ENCODE results near the gene AFF3. TPM values are rescaled to one million over a fixed set of nuclear protein-coding genes. Genes with fewer than 3 reads are reported as not detected.

AFF3 gene
- total RNA-seq, 4 donors from 2014 or later = 9.0 to 20.2 (median 14.5) TPM

DNA sequence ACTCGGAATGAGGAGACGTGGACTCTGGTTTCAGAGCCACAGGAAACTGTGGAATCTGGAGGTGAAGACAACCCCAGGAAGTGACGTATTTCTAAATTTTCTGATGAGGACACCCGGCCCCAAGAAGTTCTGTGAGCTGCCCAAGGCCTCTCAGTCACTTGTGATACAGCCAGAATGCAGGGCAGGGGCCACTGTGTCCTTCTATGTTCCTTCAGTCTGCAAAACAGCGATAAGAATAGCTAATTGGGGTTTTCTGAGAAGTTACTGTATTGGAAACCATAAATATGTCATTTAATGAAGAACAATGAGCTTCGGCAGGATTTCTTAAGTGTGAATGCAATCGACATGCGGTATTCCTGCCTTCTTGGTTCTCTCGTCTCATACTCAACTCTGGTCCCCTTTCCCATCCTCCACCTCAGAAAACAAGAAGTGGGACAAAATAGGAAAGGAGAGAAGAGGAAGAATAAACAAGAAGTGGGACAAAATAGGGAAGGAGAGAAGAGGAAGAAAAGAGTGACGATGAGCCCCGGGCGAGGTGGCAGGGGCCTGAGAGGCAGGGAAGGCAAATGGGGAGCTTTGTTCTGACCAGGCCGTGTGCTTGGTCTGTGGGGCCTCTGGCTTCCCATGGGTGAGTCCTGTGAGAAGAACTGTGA is 370.6 kb downstream of the AFF3 start:
- DNase-seq = no peak
- Histone ChIP-seq H3K4me3 (no peak overlapping the region), H3K9me3 (no peaks in the 10 kb centered on the region), H3K4me1 (peaks cover 0 to 8% (median 0%) of the 10 kb centered on the region in 4 donors), H3K27me3 (no peaks in the 10 kb centered on the region), H3K27ac (no peak overlapping the region), H3K36me3 (no peaks in the 10 kb centered on the region)
- in situ Hi-C loops (cut with MboI; ENCODE audit: low pct_ligation_motif_present in 1 of 4, low pct_unique_long_range_greater_than_20kb in 1 of 4, low sequenced_read_pairs in 3 of 4) = no loop called here
- intact Hi-C loops (cut with DNase I; ENCODE audit: low total_unique reads) = no loop called here
- TF ChIP-seq POLR2AphosphoS5 (IDR thresholded peaks at IDR 0.05) (no peak), EP300 (IDR thresholded peaks at IDR 0.05; ENCODE audit: low read depth) (no peak), POLR2A (IDR thresholded peaks at IDR 0.05) (no peak)
- 75 to 81% methylated on average over 9 to 13 of the region's 13 CpGs for WGBS, 2 donors (ENCODE audit: low coverage in 1 of 2)

DNA sequence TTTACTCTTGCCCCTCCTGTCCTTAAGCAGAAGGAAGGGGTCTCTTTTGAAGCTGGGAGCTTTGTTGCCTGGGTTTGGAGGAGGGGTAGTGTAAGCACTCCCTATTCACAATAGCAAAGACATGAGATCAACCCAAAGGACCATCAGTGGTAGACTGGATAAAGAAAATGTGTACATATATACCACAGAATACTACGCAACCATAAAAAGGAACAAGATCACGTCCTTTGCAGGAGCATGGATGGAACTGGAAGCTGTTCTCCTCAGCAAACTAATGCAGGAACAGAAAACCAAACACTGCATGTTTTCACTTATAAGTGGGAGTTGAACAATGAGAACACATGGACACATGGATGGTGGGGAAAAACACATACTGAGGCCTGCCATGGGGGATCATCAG is 371.5 kb downstream of the AFF3 start:
- Histone ChIP-seq H3K4me1 (peaks cover 0 to 8% (median 0%) of the 10 kb centered on the region in 4 donors), H3K27ac (no peak overlapping the region), H3K4me3 (no peak overlapping the region), H3K36me3 (no peaks in the 10 kb centered on the region), H3K27me3 (no peaks in the 10 kb centered on the region), H3K9me3 (no peaks in the 10 kb centered on the region)
- no peak for DNase-seq
- intact Hi-C loops (cut with DNase I; ENCODE audit: low total_unique reads) = no loop called here
- WGBS, 2 donors (ENCODE audit: low coverage in 1 of 2) = 50 to 61% methylated on average over 2 of the region's 2 CpGs
- TF ChIP-seq POLR2AphosphoS5 (IDR thresholded peaks at IDR 0.05) = no peak
- TF ChIP-seq POLR2A (IDR thresholded peaks at IDR 0.05) = no peak
- TF ChIP-seq, protein P1, sequence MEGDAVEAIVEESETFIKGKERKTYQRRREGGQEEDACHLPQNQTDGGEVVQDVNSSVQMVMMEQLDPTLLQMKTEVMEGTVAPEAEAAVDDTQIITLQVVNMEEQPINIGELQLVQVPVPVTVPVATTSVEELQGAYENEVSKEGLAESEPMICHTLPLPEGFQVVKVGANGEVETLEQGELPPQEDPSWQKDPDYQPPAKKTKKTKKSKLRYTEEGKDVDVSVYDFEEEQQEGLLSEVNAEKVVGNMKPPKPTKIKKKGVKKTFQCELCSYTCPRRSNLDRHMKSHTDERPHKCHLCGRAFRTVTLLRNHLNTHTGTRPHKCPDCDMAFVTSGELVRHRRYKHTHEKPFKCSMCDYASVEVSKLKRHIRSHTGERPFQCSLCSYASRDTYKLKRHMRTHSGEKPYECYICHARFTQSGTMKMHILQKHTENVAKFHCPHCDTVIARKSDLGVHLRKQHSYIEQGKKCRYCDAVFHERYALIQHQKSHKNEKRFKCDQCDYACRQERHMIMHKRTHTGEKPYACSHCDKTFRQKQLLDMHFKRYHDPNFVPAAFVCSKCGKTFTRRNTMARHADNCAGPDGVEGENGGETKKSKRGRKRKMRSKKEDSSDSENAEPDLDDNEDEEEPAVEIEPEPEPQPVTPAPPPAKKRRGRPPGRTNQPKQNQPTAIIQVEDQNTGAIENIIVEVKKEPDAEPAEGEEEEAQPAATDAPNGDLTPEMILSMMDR (IDR thresholded peaks at IDR 0.05) = no peak
- TF ChIP-seq EP300 (IDR thresholded peaks at IDR 0.05; ENCODE audit: low read depth) = no peak
- in situ Hi-C loops (cut with MboI; ENCODE audit: low pct_ligation_motif_present in 1 of 4, low pct_unique_long_range_greater_than_20kb in 1 of 4, low sequenced_read_pairs in 3 of 4) = no loop called here

GRCh38 chr2:99765731-99766318 is 376.6 kb downstream of the AFF3 start:
- TF ChIP-seq POLR2A (IDR thresholded peaks at IDR 0.05) = no peak
- 78 to 79% methylated on average over 1 to 4 of the region's 4 CpGs for WGBS, 2 donors (ENCODE audit: low coverage in 1 of 2)
- H3K36me3 ChIP-seq = no peaks in the 10 kb centered on the region
- no peak overlapping the region for H3K4me3 ChIP-seq
- no peaks in the 10 kb centered on the region for H3K27me3 ChIP-seq
- no peaks in the 10 kb centered on the region for H3K4me1 ChIP-seq
- in situ Hi-C loops (cut with MboI; ENCODE audit: low pct_ligation_motif_present in 1 of 4, low pct_unique_long_range_greater_than_20kb in 1 of 4, low sequenced_read_pairs in 3 of 4) (no loop called here), intact Hi-C loops (cut with DNase I; ENCODE audit: low total_unique reads) (no loop called here)
- no peaks in the 10 kb centered on the region for H3K9me3 ChIP-seq
- DNase-seq = no peak
- no peak overlapping the region for H3K27ac ChIP-seq

- WGBS, 2 donors (ENCODE audit: low coverage in 1 of 2) = 76% methylated on average over 6 of the region's 6 CpGs; no CpG with 5 or more reads in 1 of the 2 donors
- intact Hi-C loops (cut with DNase I; ENCODE audit: low total_unique reads) (no loop called here), in situ Hi-C loops (cut with MboI; ENCODE audit: low pct_ligation_motif_present in 1 of 4, low pct_unique_long_range_greater_than_20kb in 1 of 4, low sequenced_read_pairs in 3 of 4) (no loop called here)
These were observed 378.6 kb downstream of the AFF3 start for GRCh38 chr2:99763764-99764163.

DNA sequence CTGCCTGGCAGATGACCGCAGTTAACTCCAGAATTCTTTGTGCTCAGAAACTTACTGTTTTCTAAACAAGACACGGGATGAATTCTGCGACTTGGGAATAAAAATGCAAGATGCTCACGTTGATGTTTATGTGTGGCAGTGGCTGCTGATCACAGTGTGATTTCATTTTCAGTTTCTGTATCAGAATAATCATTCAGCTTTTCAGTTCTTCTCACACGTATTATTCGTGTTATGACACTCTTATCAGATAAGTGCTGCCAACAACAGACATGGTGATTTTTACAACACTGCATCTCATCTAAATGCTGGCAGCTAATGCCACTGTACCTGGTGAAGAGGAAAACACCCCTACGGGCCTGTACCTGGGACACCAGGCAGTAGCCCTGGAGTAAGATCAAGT is 379.7 kb downstream of the AFF3 start:
- TF ChIP-seq EP300 (IDR thresholded peaks at IDR 0.05; ENCODE audit: low read depth) = no peak
- TF ChIP-seq POLR2AphosphoS5 (IDR thresholded peaks at IDR 0.05) = no peak
- no peak for TF ChIP-seq POLR2A (IDR thresholded peaks at IDR 0.05)
- TF ChIP-seq, protein P1 (IDR thresholded peaks at IDR 0.05) = no peak
- DNase-seq = no peak
- Histone ChIP-seq H3K27ac (no peak overlapping the region), H3K4me3 (no peak overlapping the region), H3K36me3 (no peaks in the 10 kb centered on the region), H3K9me3 (no peaks in the 10 kb centered on the region), H3K4me1 (no peaks in the 10 kb centered on the region), H3K27me3 (no peaks in the 10 kb centered on the region)
- 61 to 66% methylated on average over 7 of the region's 7 CpGs for WGBS, 2 donors (ENCODE audit: low coverage in 1 of 2)
- in situ Hi-C loops (cut with MboI; ENCODE audit: low pct_ligation_motif_present in 1 of 4, low pct_unique_long_range_greater_than_20kb in 1 of 4, low sequenced_read_pairs in 3 of 4) (no loop called here), intact Hi-C loops (cut with DNase I; ENCODE audit: low total_unique reads) (no loop called here)

More at GRCh38 chr2:99763764-99764163, 378.6 kb downstream of the AFF3 start:
- Histone ChIP-seq H3K4me3 (no peak overlapping the region), H3K36me3 (no peaks in the 10 kb centered on the region), H3K9me3 (no peaks in the 10 kb centered on the region), H3K27ac (no peak overlapping the region), H3K4me1 (no peaks in the 10 kb centered on the region), H3K27me3 (no peaks in the 10 kb centered on the region)
- no peak for DNase-seq
- no peak for TF ChIP-seq POLR2A (IDR thresholded peaks at IDR 0.05)
